Brain microvascular endothelial cell (primary cell): ENCODE results near the gene ZFHX2.
A peak's percentile ranks its signal among the peaks of the same experiment; 100 is the strongest.

Experiments
- DNase-seq: peaks from one replicate; pipeline ENCODE4 v3.0.0-alpha.2; 2020
- H3K27ac ChIP-seq: fragments of 250-450 bp; sonication (Bioruptor Pico); 2 replicates; pipeline ENCODE4 v1.5.1; 2020; ENCODE audit warnings: mild to moderate bottlenecking, moderate library complexity
- H3K27me3 ChIP-seq: fragments of 250-450 bp; sonication (Bioruptor Pico); replicated peaks from 2 replicates; pipeline ENCODE4 v1.5.1; 2020; ENCODE audit warnings: mild to moderate bottlenecking
- H3K36me3 ChIP-seq: fragments of 250-450 bp; sonication (Bioruptor Pico); replicated peaks from 2 replicates; pipeline ENCODE4 v1.5.1; 2020; ENCODE audit warnings: mild to moderate bottlenecking
- H3K4me3 ChIP-seq: 2 replicates; pipeline ENCODE4 v1.5.1; 2011; ENCODE audit warnings: low read depth, mild to moderate bottlenecking, control low read depth, low read length, moderate library complexity
- in situ Hi-C: cut with HindIII; loops from 2 replicates; pipeline ENCODE4 v1.10.0; 2017; ENCODE audit warnings: low sequenced_read_pairs, low pct_ligation_motif_present
- TF ChIP-seq, protein P1 (sequence below): IDR thresholded peaks from 2 replicates; pipeline ENCODE4 v1.5.1; 2011; ENCODE audit warnings: low read depth, mild to moderate bottlenecking, moderate library complexity, low read length, control low read depth, inconsistent platforms; ENCODE audit errors: missing control alignments

ZFHX2 gene

DNA sequence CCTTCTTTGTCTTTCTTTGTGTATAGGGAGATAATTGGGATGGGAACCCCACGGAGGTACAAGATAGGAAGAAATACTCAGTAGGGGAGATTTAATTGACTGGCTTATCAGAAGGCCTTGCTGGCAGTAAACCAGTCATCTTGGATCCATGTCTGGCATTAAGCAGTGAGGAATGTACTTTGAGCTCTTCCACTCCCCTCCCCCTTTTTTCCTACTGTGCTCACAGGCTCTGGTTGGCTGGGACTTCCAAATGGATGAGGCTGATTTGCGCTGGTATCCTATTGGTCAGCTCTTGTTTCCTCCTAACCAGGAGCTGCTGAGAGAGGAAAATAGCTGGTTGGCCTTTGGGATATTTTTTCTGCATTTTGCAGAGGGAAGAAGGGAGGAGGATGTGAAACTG is 57.3 kb downstream of the ZFHX2 start:
- no peak overlapping the region for H3K4me3 ChIP-seq
- peak; percentile 42 for DNase-seq
- H3K36me3 ChIP-seq, result no peaks in the 10 kb centered on the region
- H3K27me3 ChIP-seq, result no peaks in the 10 kb centered on the region
- no peak overlapping the region for H3K27ac ChIP-seq
- in situ Hi-C loops, result no loop called here
- TF ChIP-seq, protein P1, sequence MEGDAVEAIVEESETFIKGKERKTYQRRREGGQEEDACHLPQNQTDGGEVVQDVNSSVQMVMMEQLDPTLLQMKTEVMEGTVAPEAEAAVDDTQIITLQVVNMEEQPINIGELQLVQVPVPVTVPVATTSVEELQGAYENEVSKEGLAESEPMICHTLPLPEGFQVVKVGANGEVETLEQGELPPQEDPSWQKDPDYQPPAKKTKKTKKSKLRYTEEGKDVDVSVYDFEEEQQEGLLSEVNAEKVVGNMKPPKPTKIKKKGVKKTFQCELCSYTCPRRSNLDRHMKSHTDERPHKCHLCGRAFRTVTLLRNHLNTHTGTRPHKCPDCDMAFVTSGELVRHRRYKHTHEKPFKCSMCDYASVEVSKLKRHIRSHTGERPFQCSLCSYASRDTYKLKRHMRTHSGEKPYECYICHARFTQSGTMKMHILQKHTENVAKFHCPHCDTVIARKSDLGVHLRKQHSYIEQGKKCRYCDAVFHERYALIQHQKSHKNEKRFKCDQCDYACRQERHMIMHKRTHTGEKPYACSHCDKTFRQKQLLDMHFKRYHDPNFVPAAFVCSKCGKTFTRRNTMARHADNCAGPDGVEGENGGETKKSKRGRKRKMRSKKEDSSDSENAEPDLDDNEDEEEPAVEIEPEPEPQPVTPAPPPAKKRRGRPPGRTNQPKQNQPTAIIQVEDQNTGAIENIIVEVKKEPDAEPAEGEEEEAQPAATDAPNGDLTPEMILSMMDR, result no peak

DNA sequence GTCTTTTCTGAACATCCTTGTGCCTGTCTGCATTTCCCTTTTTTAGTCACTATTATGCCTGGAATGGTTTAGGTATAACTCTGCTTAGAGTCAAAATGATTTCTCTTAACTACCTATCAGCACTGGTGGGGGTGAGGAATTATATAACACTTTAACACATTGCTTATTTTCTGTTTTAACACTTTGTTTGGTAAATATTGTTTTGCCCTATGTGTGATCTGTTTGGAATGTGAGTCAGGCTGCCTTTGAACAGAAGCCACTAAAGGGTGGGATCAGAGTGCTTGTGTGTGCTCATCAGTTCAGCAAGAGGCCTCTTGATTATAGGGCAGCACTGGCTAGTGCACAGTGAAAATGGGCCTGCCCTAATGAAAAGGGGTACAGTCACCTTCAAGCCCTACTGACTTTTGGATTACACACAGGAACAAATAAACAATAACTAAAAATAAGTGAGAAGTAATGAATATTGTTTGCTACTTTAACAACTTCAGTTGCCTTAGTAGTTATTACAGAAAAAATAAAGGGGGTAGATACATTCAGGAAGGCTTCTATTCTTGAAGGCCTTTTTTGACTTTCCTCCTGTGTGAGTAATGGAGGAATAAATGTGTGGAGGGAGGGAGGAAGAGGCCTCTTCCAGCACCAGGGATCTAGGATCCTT is 58.8 kb downstream of the ZFHX2 start:
- TF ChIP-seq, protein P1, result no peak
- Histone ChIP-seq H3K4me3 (no peak overlapping the region), H3K36me3 (no peaks in the 10 kb centered on the region), H3K27ac (no peak overlapping the region), H3K27me3 (no peaks in the 10 kb centered on the region)
- in situ Hi-C loops, result no loop called here
- peak; percentile 9 for DNase-seq

GRCh38 chr14:23487216-23487615 is 64.3 kb downstream of the ZFHX2 start:
- Histone ChIP-seq H3K27ac (no peak overlapping the region), H3K4me3 (no peak overlapping the region), H3K36me3 (no peaks in the 10 kb centered on the region), H3K27me3 (no peaks in the 10 kb centered on the region)
- in situ Hi-C loops, result no loop called here
- DNase-seq, result no peak
- TF ChIP-seq, protein P1, result no peak

DNA sequence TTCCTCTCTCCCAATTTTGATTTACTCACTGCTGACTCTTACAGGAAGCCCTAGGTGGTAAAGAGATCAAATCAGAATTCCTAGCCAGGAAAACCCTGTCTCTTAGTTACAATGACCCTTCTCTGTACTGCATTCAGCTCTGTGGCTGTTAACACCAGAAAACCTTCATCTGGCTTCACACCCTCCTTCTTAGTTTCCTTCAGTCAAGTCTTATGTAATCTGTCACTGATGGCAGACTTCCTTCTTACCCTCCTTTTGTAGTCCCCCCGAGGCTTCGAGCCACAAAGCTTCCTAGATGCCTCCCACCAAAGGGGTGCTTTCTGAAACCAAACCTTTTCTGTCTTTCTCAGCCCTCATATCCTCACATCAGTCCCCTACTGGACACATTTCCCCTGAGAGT is 65.5 kb downstream of the ZFHX2 start:
- TF ChIP-seq, protein P1, result no peak
- Histone ChIP-seq H3K27me3 (no peaks in the 10 kb centered on the region), H3K27ac (no peak overlapping the region), H3K36me3 (no peaks in the 10 kb centered on the region), H3K4me3 (no peak overlapping the region)
- in situ Hi-C loops, result no loop called here
- DNase-seq, result no peak

- H3K27ac ChIP-seq, result no peak overlapping the region
- peaks cover 3% of the 10 kb centered on the region for H3K36me3 ChIP-seq
- H3K4me3 ChIP-seq, result no peak overlapping the region
- in situ Hi-C loops, result no loop called here
- DNase-seq, result no peak
- H3K27me3 ChIP-seq, result no peaks in the 10 kb centered on the region
- TF ChIP-seq, protein P1, result no peak
Observed at GRCh38 chr14:23485326-23485725, 66.2 kb downstream of the ZFHX2 start.
